K562 (cell line): ENCODE measurements around the gene TMEM245. TPM values are rescaled to one million over a fixed set of nuclear protein-coding genes. Genes with fewer than 3 reads are reported as not detected.

Experiments
- BMI1 ChIP-seq: fragments of 150-350 bp; IDR thresholded peaks from 2 replicates; pipeline ENCODE4 v1.6.1; 2014; ENCODE audit warnings: low read length
- DPF2 ChIP-seq: fragments of 450-650 bp; IDR thresholded peaks from 2 replicates; pipeline ENCODE4 v1.6.1; 2016
- TCF7 ChIP-seq: sonication (generic); IDR thresholded peaks from 2 replicates; pipeline ENCODE4 v1.6.1; 2016; ENCODE audit warnings: antibody characterized with exemption, borderline replicate concordance
- TEAD2 ChIP-seq: fragments of 450-650 bp; IDR thresholded peaks from 2 replicates; pipeline ENCODE4 v1.6.1; 2016; ENCODE audit warnings: missing genetic modification characterization, control low read depth, missing compliant biosample characterization
- ZNF24 ChIP-seq: fragments of 450-650 bp; IDR thresholded peaks from 2 replicates; pipeline ENCODE4 v1.6.1; 2016
- ZNF780A ChIP-seq: fragments of 250-450 bp; sonication (Bioruptor Pico); IDR thresholded peaks from 2 replicates; pipeline ENCODE4 v1.5.0; 2021; ENCODE audit warnings: mild to moderate bottlenecking
- polyA plus RNA-seq, 8 experiments: library from polyadenylated mRNA; depleted of rRNA in 4 of 8; stranded (reverse) in 5 of 8; unstranded in 3 of 8; fragments of >200 nt; fragmentation: Nextera tagmentation in 2 of 8; fragmentation: Illumina TruSeq in 1 of 8; extraction: Ambion mirVana in 2 of 8; extraction: Trizol in 1 of 8; gene quantifications; 2 replicates each; pipeline versions ENCODE4 v1.2.1 to v1.2.3, GENCODE V29; 2011 to 2014; ENCODE audit warnings: inconsistent platforms in 1 of 8, missing spikeins in 1 of 8
- total RNA-seq, 7 experiments: library from RNA; depleted of rRNA in 6 of 7; stranded (reverse); fragments of >200 nt in 6 of 7; fragmentation: Illumina TruSeq in 2 of 7; extraction: Trizol in 2 of 7; gene quantifications; 2 replicates each; pipeline versions ENCODE4 v1.2.1 to v1.2.3, GENCODE V29; 2011 to 2021; ENCODE audit warnings: low replicate concordance in 1 of 7
- TF ChIP-seq, protein P1 (sequence below): fragments of 200-800 bp; sonication (Bioruptor generic); IDR thresholded peaks from 2 replicates; pipeline ENCODE4 v1.6.1; 2016; ENCODE audit warnings: missing genetic modification characterization, missing compliant biosample characterization

The TMEM245 gene
- total and polyA plus RNA-seq, 9 of the 15 experiments (the other 6 are each of a cell fraction or from before 2014, with no cell fraction given): 8.5 to 43.2 (median 24.3) TPM

DNA sequence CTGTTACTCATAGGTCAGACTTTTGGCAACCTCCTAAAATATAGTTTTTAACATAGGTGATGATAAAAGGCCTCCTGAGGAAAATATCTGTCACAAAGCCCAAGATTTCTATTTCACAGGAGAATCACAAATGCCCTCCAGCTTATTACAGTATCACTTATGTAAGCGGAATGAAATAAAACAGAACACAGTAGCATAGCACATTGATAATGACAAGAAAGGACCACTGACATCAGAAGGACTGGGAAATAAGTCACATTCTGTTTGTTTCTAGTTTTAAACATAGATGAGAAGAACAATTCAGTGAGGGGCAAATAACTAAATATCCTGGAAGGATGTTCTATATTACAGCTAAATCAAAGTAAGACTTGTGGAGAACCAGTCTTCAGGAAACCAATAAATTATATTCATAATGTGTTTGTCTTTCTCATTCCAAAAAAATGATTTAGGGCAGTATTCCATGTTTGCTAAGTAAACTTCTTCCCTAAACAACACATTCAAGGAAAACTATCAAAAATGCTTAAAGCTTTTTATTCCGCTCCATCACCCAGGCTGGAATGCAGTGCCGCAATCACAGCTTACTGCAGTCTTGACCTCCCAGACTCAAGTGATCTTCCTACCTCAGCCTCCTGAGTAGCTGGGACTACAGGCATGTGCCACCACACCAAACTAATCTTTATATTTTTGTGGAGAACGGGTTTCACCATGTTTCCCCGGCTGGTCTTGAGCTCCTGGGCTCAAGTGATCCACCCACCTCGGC lies 85.6 kb downstream of the TMEM245 start (continued):
- TF ChIP-seq DPF2 (no peak), ZNF24 (no peak), BMI1 (no peak), TEAD2 (tag) (no peak), ZNF780A (no peak), TCF7 (no peak)
- TF ChIP-seq, protein P1, sequence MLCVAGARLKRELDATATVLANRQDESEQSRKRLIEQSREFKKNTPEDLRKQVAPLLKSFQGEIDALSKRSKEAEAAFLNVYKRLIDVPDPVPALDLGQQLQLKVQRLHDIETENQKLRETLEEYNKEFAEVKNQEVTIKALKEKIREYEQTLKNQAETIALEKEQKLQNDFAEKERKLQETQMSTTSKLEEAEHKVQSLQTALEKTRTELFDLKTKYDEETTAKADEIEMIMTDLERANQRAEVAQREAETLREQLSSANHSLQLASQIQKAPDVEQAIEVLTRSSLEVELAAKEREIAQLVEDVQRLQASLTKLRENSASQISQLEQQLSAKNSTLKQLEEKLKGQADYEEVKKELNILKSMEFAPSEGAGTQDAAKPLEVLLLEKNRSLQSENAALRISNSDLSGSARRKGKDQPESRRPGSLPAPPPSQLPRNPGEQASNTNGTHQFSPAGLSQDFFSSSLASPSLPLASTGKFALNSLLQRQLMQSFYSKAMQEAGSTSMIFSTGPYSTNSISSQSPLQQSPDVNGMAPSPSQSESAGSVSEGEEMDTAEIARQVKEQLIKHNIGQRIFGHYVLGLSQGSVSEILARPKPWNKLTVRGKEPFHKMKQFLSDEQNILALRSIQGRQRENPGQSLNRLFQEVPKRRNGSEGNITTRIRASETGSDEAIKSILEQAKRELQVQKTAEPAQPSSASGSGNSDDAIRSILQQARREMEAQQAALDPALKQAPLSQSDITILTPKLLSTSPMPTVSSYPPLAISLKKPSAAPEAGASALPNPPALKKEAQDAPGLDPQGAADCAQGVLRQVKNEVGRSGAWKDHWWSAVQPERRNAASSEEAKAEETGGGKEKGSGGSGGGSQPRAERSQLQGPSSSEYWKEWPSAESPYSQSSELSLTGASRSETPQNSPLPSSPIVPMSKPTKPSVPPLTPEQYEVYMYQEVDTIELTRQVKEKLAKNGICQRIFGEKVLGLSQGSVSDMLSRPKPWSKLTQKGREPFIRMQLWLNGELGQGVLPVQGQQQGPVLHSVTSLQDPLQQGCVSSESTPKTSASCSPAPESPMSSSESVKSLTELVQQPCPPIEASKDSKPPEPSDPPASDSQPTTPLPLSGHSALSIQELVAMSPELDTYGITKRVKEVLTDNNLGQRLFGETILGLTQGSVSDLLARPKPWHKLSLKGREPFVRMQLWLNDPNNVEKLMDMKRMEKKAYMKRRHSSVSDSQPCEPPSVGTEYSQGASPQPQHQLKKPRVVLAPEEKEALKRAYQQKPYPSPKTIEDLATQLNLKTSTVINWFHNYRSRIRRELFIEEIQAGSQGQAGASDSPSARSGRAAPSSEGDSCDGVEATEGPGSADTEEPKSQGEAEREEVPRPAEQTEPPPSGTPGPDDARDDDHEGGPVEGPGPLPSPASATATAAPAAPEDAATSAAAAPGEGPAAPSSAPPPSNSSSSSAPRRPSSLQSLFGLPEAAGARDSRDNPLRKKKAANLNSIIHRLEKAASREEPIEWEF (CRISPR knock-in tag): no peak
